22Rv1 (cell line): ENCODE data around the gene CRADD.

Experiments
- ZFX ChIP-seq: fragments of 450-650 bp; IDR thresholded peaks from 2 replicates; pipeline ENCODE4 v1.6.1; 2017; ENCODE audit warnings: antibody characterized with exemption, borderline replicate concordance
- TF ChIP-seq, protein P1 (sequence below): fragments of 450-650 bp; IDR thresholded peaks from 2 replicates; pipeline ENCODE4 v1.5.1; 2017; ENCODE audit warnings: mild to moderate bottlenecking

DNA sequence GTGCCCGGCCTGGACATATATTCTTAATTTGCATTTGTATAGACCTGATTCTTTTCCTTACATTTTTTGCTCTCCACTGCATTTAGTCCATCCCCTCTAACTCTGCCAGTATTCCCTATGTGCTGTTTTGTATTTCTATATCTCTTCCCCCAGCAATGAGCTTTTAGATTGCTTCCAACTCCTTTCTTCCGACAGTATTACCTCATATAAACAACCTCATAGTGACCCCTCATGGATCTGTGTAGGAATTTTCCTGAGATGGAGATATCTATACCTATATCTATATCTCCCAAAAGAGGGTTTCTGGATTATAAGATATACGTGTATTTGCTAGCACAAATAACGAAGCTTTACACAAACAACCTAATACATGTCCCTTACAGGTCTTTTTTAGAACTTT lies 161.9 kb downstream of the CRADD start:
- TF ChIP-seq, protein P1, sequence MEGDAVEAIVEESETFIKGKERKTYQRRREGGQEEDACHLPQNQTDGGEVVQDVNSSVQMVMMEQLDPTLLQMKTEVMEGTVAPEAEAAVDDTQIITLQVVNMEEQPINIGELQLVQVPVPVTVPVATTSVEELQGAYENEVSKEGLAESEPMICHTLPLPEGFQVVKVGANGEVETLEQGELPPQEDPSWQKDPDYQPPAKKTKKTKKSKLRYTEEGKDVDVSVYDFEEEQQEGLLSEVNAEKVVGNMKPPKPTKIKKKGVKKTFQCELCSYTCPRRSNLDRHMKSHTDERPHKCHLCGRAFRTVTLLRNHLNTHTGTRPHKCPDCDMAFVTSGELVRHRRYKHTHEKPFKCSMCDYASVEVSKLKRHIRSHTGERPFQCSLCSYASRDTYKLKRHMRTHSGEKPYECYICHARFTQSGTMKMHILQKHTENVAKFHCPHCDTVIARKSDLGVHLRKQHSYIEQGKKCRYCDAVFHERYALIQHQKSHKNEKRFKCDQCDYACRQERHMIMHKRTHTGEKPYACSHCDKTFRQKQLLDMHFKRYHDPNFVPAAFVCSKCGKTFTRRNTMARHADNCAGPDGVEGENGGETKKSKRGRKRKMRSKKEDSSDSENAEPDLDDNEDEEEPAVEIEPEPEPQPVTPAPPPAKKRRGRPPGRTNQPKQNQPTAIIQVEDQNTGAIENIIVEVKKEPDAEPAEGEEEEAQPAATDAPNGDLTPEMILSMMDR: no peak
- TF ChIP-seq ZFX: no peak
